Measurements from ENCODE around the gene COA1.
"Not testable (repeated sequence)": the region's sequence is repeated elsewhere in the genome, so short reads cannot be mapped to it uniquely, and the experiment has no call there.

The COA1 gene

DNA sequence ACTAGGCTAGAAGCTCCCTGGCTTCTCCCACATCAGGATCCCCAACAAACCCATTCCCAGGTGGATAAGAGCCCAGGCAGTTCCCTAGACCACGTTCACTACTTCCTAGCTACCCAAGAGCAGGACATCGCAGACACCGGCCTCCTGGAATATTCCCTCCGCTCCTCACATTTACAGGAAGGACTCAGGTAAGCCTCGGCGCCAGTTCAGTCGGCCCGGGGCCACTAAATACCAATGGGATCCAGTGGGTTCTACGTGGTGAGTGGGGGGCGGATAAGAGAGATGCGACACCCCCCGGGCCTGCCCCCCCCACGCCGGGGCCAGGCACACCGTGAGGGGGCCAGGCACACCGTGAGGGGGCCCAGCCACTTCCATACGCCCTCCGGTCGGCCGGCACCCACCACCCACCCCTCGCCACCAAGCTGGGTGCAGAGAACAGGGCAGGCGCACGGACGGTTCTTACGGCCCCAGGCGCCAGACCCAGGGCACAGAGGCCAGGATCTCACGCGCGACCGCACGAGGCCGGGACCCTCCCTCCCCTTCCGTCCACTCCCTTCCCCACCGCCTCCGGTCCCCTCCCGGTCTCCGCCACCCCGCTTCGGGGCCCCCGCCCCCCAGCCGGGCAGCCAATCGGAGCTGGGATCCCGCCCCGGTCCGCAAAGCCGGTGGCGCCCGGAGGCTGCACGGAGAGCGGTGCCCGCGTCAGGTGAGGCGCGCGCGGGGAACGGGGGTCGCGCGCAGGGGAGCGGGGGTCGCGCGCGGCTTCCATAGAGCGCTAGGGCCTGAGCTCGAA lies 28.9 kb upstream of the COA1 start, which contains the start of gene BLVRA:
TSS of gene BLVRA (plus strand) at position 652 of the 793 bp plus-strand sequence. CDS start 12,479 bp downstream, outside the sequence.
- peak; percentile 58 for DNase-seq

DNA sequence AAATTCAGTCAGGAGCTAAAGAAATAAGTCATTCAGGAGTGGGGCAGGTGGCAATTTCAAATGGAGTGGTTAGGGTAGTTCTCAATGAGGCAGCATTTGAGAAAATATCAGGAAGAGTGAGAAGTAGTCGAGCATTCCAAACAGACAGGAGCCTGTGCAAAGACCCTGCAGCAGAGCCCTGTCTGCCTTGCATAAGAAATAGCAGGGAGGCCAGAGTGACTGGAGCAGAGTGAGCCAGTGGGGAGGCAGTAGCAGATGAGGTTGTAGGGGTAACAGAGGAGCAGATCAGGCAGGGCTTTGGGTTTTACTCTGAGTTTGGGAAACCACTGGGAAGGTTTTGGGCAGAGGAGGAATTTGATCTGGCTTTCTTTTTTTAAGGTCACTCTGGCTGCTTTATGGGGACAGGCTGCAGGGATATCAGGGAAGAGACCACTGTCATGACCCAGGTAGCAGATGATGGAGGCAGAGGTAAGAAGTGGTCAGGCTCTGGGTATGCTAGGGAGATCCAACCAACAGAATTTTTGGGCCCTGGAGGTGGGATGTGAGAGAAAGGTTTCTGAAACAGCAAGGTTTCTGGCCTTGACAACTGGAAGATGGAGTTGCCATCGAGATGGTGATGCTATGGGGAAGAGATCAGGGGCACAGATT lies 27.9 kb upstream of the COA1 start:
- no peak for DNase-seq

DNA sequence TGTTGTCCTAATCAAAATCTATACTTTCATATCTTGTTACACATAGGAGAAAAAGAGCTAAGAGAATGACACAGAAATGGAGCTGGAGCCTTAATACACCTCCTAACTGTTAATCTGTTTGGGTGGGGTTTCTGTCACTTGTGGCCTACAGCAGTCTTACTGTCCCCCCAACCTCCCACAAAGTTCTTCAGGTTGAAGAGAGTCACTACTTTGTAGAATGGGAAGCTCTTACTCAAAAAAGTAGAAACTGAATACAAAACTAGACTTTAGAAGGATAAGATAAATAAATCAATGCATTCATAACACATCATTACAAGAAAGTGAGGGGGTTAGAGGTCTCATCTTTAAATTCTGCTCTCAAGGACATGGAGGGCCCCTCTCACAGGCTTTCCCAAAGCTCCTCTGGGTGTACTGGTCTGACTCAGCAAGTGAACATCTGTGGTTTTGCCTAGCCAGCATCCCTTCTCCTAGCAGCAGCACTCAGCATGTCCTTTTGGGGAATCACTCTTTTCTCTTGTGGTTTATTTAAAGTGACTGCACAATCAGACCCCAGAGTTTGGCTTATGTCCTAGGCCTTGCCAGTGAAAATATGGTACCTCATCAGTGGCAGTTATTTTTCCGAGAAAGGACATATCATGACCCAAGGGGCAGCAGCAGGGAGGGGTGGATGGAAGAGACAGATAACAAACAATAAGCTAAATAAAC lies 27.2 kb upstream of the COA1 start:
- DNase-seq, result no peak

DNA sequence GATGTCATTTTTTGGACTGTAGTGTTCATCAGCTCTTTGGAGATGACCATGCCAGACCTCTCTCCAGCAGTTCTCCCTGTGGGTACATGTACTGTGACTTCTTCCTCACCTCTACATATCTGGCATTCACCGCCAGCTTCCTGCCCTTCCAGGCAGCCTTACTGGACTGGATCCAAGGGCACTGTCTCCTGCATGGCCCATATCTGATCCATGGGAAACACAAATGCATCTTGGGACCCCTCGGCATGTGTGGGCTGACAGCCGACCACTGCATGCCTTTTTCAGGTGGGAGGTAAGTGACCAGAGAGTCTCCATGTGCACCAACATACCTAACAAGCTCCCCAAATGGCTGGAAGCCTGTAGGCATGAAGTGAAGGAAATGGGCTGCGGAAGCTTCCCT lies 25.3 kb upstream of the COA1 start:
- no peak for DNase-seq

DNA sequence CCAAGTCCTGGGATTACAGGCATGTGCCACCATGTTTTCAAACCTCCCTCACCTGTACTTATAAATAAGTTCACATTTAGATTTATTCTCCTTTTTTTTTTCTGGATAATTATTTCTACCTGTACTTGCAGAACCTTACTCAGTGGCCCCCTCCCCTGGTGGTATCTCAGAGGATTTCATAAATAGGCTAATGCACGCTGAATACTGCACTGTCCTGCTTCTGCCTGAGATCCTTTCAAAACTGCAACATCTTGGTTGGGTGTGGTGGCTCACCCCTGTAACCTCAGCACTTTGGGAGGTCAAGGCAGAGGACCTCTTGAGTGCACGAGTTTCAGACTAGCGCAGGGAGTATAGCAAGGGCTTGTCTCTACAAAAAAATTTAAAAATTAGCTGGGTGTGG lies 24.5 kb upstream of the COA1 start:
- no peak for DNase-seq

DNA sequence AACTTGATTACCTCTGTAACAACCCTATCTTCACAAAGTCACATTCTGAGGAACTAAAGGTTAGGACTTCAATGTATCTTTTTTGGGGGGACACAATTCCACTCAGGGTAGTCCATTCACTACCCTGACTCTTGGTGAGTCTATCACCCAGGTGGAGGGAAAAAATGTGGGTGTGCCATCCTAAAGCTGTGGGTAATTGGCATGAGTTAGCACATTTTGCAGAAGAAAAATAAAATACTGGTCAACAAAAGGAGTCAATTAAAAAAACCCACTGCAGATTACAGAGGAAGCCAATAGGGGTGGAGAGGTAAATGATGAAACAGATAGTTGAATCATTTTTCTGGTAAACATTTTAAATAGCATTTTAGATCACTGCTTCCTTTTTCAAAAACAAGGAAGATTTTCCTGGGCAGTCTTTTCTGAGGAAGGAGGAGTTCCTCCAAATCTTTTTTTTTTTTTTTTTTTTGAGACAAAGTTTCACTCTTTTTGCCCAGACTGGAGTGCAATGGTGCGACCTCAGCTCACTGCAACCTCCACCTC lies 24.0 kb upstream of the COA1 start:
- DNase-seq, result no peak

DNA sequence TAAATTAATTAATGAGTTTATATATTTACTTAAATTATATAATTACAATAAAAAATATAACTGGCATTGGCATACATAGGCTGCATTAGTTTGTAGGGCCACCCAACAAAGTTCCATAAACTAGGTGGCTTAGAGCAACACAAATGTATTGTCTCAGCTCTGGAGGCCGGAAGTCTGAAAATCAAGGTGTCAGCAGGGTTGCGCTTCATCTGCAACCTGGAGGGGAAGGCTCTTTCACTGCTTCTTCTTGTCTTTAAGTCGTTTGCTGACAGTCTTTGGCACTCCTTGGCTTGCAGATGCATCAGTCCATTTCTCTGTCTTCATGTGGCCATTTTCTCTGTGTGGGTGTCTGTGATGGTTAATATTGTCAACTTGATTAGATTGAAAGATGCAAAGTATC lies 23.1 kb upstream of the COA1 start:
- DNase-seq, result no peak

DNA sequence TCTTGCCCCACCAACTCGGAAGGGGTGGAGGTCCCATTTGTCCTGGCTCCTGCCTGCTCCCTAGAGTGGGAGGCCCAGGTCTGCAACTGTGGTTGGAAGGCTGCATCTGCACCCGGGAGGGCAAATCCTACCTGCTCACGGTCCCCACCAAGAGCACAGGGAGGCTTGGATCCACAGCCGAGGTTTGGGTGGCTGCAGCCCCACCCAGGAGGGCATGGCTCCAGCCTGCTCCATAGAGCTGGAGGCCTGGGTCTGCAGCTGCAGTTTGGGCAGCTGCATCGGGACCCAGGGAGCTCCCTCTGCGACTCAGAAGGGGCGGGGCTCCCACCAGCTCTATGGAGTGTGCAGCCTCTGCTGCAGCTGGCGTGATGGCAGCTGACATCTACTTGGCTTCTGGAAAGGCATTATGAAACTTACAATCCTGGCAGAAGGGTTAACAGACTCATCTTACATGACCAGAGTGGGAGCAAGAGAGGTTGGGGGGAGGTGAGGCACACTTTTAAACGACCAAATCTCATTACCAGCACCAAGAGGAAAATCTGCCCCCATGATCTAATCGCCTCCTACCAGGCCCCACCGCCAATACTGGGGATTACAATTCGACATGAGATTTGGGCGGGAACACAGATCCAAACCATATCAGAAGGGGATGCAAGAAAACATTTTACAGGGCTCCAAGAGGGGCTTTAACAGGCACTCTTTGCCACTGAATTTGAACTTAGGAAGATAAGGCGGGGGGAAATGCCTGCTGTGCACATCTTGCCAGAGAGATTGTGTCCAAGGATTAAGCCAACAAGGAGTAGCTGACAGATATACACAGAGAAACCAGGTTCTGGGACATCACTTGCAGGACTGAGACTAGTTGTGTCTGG lies 20.9 kb upstream of the COA1 start:
- no peak for DNase-seq

DNA sequence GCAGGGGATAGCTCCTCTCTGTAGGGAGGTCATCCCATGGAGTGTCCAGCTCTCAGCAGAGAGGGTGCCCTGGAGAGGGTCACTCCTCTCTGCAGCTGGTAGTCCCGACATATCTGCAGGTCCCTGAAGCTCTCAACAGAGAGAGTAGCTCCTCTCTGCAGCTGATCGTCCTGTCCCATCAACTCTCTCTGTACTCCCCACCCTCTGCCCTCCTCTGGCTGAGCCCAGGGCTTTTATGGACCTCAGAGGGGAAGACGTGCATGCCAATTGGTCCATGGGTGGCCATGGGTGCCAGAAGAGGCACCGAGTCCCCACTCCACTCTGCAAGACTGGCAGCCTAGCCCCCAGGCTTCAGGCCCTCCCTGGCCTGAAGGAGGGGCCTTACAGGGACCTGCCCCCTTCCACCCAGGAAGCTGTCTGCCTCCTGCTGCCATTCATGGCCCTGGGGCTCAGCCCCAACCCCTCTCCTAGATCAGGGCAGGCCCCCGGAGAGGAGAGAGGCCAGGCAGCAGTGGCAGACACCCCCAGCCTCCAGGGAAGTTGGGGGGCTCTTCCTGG lies 20.1 kb upstream of the COA1 start:
- DNase-seq, result no peak

DNA sequence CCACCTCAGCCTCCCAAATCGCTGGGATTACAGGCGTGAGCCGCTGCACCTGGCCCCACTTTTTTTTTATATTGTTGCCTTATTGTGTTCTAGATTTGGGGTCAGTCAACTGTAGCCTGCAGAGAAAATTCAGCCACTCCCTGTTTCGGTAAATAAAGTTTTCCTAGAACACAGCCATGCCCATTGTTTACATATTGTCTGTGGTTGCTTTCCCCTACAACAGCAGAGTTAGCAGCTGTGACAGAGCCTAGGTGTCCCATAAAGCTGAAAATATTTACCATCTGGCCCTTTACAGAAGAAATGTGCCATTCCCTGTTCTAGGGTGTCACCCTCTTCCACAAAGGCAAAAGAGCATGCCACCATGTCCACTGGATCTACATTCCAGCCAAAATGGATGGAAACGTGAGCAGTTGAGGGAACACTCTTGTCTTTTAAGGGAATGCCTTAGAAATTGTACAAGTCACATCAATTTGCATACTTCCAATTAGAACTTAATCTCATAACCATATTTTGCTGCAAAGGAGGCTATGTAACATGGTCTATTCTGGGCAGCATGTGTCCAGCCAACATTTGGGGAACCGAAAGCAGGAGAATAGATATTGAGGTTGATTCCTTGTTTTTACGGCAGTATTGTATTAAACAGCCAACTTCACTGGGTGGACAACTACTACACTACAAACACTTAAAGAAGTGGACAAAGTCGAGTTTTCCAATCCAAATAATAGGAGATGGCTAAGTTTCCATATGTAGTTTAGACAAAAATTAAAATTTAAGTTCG lies 18.2 kb upstream of the COA1 start:
- no peak for DNase-seq

DNA sequence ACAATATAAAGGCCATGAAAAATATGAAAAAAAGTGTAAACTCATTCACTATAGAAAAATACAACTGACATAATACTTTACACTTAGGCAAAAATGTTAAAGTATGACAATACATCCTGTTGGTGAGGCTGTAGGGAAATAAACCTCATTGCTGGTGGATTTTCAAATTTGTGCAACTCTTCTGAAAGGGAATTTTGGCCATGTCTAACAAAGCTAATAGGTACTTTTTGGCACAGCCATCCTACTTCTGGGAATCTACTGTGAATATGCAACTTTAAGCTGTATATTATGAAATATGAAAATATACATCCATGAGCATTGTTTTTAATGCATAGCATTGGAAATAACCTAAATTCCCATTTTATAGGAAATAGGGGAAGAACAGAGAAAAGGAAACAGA lies 13.4 kb upstream of the COA1 start:
- DNase-seq, result no peak

DNA sequence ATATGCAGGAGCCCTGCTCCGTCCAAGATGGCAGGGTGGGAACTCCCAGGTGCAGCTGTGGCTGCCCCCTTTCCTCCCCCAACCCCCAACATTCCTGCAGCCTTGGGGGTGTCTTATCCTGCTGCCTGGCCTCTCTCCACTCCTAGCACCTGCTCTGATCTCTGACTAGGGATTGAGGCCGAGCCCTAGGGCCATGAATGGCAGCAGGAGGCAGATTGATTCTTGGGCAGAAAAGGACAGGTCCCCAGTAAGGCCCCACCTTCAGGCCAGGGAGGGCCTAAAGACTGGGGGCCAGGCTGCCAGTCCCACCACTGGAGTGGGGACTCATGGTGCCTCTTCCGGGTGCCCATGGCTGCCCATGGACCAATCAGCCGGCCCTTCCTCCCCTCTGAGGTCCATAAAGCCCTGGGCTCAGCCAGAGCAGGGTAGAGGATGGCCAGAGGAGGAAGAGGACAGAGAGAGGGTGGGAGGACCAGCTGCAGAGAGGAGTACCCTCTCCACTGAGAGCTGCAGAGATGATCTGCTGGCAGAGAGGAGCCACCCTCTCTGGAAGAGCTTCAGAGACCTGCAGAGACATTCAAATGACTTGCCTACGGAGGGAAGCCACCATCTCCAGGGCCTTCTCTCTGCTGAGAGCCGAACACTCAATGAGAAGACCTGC lies 8.3 kb upstream of the COA1 start:
- DNase-seq, result no peak

DNA sequence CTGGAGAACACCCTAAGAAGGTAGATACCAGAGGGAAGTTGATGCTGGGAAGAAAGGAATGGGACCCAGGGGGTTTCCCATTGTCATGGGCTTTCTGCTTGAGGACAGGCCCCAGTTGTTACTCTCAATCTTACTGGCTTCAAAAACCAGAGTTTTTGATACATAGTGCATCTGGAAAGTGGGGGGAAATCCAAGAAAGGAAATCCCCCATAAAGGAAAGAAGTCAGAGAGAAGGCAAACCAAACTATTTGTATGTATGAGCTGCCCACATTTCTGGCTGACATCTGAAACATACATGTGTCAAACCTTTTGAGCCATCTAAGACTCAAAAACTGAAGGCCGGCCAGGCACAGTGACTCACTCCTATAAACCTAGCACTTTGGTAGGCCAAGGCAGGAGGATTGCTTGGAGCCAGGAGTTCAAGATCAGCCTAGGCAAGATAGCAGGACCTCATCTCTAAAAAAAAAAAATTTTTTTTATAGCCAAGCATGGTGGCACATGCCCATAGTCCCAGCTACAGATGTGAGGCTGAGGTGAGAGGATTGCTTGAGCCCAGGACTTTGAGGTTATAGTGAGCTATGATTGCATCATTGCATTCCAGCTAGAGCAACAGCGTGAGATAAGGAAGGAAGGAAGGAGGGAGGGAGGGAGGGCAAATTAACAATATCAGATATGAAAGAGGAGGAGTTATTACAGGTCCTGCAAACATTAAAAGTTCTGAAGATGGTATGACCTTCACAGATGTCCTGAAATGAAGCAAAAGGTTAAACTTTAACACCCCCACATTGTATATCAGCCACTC lies 6.7 kb upstream of the COA1 start:
- DNase-seq, result no peak

DNA sequence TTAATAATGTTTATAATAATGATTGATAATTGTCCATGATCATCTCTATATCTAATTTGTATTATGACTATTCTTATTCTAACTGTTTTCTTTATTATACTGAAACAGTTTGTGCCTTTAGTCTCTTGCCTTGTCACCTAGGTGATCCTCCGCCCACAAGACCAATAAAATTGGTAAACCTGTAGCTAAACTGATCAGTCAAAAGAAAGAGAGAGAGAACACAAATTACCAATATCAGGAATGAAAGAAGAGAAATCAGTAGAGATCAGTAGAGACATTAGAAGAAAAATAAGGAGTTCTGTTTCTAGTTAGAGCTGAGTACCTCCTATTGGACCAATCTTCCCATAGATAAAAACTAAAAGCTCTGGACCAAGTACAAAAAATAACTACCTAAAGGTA lies 6.1 kb upstream of the COA1 start:
- no peak for DNase-seq

DNA sequence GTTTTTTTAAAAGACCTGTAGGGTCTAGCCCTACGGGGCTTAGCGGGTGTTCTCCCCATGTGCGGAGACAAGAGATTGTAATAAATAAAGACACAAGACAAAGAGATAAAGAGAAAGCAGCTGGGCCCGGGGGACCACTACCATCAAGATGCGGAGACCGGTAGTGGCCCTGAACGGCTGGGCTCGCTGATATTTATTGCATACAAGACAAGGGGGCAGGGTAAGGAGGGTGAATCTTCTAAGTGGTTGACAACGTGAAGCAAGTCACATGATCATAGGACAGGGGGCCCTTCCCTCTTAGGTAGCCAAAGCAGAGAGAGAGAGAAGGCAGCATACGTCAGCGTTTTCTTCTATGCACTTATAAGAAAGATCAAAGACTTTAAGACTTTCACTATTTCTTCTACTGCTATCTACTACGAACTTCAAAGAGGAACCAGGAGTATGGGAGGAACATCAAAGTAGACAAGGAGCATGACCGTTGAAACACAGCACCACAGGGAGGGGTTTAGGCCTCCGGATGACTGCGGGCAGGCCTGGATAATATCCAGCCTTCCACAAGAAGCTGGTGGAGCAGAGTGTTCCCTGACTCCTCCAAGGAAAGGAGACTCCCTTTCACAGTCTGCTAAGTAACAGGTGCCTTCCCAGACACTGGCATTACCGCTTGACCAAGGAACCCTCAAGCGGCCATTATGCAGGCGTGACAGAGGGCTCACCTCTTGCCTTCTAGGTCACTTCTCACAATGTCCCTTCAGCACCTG lies 5.4 kb upstream of the COA1 start:
- not testable (repeated sequence) for DNase-seq

DNA sequence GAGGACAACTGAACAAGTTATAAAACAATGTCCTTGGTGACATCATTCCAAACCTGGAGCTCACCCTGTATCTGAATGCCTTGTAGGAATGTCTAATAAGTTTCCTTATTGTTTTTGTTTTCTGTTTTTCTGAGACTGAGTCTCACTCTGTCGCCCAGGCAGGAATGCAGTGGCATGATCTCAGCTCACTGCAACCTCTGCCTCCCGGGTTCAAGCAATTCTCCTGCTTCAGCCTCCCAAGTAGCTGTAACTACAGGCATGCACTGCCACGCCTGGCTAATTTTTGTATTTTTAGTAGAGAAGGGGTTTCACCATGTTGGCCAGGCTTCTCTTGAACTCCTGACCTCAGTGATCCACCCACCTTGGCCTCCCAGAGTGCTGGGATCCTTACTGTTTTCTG lies 2.2 kb upstream of the COA1 start:
- not testable (repeated sequence) for DNase-seq

DNA sequence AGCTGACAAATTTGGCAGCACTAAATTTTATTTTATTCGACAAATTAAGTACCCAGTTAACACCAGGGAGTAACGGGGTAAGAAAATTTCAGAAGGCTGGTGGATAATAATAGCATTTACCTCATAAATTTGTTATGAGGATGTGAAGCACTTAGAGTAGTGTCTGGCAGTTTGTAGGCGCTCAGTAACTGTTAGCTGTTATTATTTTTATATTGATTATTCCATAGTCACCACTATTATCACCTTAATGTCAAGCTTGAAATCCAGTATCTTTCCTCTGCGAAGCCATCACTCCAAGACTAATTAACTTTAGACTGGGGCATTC lies 563 bp upstream of the COA1 start:
- no peak for DNase-seq

DNA sequence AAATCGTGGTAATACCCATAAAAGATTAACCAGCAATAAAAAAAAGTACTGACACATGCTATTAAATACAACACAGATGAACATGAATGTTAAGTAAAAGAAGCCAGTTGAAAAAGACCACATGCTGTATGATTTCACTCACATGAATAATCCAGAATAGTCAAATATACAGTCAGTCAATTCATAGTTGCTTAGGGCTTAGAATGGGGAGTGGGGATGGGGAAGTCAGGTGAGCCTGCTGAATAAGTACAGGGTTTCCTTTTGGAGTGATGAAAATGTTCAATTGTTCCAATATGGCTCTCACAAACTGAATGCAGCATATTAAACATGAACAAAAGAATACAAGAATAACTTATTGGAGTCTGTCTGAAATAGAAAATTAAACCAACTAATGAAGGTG lies 1.8 kb downstream of the COA1 start:
- DNase-seq, result no peak

DNA sequence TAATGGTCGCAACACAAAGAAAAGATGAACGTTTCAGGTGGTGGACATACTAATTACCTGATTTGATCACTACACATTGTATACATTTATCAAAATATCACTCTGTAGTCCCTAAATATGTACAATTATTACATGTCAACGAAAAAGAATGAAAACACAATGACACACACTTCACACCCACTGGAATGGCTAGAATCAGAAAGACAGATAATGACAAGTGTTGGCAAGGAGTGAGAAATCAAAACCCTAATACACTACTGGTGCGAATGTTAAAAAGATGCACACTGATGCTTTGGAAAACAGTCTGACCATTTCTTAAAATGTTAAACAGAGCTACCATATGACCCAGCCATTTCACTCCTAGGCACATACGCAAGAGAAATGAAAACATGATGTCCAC lies 2.3 kb downstream of the COA1 start:
- DNase-seq, result no peak

DNA sequence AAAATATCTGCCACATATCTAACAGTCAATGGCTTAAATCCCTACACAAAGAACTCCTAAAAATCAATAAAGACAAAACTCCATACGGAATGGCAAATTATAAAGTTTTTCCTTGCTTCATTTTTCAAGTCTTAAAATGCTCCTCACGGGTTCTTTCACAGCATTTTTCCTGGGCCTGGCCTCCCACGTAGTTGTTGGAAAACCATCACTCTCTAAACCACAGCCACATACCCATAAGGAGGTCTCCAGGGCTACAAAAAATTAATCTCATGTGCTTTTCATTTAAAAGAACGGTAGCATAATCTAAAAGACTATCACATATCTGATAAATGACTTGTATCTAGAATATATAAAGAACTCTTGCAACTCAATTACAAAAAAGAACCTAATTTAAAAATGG lies 2.9 kb downstream of the COA1 start:
- DNase-seq, result no peak

All from activated CD4-positive, alpha-beta T cell treated with anti-CD3 and anti-CD28 coated beads, Interleukin-2, amount 50 U/mL, for 1 hour (primary cell).